ENCODE results near the gene TRIM33.
"Not testable (repeated sequence)": the region's sequence is repeated elsewhere in the genome, so short reads cannot be mapped to it uniquely, and the experiment has no call there.

The TRIM33 gene

GRCh38 chr1:114390361-114390760 is 120.6 kb downstream of the TRIM33 start:
- DNase-seq = no peak

GRCh38 chr1:114388432-114389003 is 122.5 kb downstream of the TRIM33 start:
- DNase-seq = no peak

GRCh38 chr1:114387585-114387984 is 123.4 kb downstream of the TRIM33 start:
- not testable (repeated sequence) for DNase-seq

DNA sequence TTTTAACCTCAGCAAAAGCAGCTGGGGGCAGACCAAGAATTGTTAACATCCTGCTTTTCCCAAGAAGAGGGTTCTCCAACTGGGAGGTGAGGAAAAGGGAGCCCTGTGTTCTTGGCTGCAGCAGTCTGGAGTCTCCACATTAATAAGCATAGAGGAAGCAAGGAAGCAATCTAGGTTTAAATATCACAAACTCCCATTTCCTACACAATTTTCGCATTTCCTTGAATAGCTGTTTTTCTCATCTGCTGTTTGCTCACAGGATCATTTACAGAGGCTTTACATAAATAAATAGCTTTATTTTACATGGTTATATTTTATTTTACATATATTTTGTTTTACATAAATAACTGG is 124.0 kb downstream of the TRIM33 start:
- DNase-seq = no peak

DNA sequence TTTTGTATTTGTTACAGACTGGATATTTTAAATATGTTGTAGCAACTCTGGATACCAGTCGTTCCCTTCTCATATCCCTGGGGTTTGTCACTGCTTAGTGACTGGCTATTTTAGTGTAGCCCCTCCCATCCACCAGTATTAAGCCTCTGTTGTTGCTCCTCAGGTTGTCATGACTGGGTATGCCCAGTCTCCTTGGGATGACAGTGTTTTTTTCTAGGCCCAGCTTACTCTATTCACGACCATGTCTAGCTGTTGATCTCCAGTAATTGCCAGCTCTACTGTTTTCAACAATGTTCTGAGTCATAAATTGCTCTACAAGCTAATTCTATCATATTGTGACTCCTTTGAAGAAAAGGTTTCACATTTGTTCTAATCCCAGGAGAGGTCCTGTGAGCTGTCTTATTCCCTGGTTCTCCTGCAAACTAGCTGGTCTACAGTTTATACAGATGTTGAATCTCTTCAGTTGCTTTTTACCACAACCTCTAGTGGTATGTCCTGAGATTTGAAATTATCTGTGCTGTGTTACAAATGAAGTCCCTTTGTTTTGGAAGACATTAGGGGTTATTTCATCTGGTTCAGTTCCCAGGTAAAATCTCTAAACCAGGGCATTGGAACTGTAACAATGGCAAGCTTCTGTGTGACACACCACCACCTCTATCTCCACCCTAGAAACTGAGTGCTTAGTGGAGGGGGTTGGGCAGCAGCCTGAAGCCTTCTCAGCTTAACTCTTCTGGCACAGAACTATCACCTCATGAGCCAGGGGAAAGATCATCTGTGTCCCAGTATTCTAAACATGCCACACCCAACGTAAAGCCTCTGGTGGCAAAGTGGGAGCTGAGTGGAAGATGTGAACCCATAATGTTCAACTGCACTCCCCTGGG is 124.6 kb downstream of the TRIM33 start:
- no peak for DNase-seq

- DNase-seq = no peak
Measured at GRCh38 chr1:114384922-114385321, 126.1 kb downstream of the TRIM33 start.

DNA sequence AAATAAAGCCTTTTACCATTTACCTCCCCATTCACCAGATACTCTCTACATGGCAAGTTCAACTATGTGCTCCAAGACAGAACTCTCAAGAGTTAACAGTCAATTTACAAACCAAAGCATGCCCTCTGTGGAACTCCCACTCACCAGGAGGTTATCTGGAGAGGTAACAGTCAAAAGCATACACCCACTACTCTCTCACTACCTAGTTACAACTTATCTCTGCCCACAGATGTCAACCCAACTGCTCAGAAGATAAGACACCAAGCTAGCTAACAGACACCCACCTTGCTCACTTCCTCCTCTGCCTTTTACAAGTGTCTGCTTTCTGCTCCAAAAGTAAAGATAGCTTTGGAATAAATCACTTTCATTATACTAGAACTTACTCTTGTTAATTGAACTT is 131.0 kb downstream of the TRIM33 start:
- no peak for DNase-seq

GRCh38 chr1:114379358-114379757 is 131.6 kb downstream of the TRIM33 start:
- no peak for DNase-seq

- no peak for DNase-seq
Measured at GRCh38 chr1:114377356-114377755, 133.6 kb downstream of the TRIM33 start.

DNA sequence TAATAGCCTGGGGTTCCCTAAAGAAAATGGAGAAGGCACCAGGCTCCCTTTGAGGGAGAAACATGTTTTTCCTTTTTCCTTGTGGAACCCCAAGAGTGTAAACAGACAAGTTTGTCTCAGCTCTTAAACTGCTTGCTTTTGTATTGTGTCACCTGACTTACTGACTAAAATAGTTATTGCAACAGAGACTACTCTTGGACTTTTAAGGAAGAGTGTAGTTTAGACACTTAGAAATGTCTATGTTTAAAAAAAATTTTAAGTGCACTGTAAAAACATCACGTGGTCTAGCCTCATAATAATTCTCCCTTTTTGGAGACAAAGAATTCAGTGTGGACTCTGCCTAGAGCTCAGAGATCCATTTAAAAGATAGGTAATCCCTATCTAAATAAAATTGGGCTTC is 141.1 kb downstream of the TRIM33 start:
- DNase-seq = no peak

- DNase-seq = not testable (repeated sequence)
Measured at GRCh38 chr1:114369266-114369919, 141.6 kb downstream of the TRIM33 start.

- DNase-seq = no peak
Measured at GRCh38 chr1:114368560-114369255, 142.3 kb downstream of the TRIM33 start.

DNA sequence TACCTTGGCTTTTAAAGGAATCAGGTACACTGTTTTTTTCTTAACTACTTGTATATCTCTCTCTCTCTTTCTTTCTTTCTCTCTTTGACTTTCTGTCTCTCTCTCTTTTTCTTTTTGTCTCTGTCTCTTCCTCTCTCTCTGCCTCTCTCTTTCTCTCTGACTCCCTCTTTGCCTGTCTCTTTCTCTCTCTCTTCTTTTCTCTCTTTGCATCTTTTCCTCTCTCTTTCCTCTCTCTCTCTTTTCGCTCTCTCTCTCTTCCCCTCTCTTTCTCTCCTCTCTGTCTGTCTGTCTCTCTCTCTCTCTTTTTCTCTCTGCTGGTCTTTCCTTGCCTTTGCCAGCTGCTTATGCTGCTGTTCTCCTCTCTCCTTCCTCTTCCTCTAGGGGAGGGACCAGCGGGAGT is 143.2 kb downstream of the TRIM33 start:
- DNase-seq = no peak

GRCh38 chr1:114363230-114363629 is 147.8 kb downstream of the TRIM33 start:
- DNase-seq = not testable (repeated sequence)

DNA sequence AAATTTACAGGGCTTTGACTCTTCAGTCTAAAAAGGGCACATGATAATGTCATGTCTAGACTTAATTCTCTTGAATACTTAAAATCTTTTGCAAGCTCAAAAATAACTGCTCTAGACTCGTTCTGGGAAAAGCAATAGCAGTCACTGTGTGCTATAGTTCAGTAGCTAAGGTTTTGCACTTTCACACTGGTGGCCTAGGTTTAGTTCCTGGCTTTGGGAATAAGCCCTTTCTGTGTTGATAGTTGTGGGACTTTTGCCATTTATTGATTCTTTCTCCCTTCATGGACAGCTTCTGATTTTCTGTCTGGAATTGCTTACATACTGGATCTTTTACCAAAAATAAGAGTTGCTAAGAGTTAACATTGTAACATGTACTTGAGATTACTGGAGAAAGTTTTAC is 151.2 kb downstream of the TRIM33 start:
- DNase-seq = no peak

DNA sequence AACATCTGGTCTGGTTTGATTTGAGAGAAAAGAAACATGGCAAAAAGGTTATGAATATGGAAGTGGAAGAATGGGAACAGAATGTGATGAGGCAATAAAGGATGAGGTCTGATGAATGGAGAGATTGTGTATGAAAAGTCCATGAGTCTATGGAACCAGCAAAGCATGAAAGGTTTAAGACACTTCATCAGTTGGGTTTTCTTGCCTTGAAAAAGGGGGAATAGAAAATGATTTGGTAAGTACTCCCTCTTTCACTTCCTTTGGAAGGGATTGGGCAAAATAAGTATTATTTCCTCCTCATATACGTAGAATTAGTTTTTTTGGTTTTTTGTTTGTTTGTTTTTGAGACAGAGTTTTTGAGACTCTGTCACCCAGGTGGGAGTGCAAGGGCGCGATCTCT is 155.8 kb downstream of the TRIM33 start:
- no peak for DNase-seq

GRCh38 chr1:114353262-114353661 is 157.7 kb downstream of the TRIM33 start:
- DNase-seq = no peak

GRCh38 chr1:114352797-114353196 is 158.2 kb downstream of the TRIM33 start:
- no peak for DNase-seq

GRCh38 chr1:114350731-114351445 is 160.1 kb downstream of the TRIM33 start:
- DNase-seq = no peak

GRCh38 chr1:114349891-114350605 is 161.0 kb downstream of the TRIM33 start:
- no peak for DNase-seq

- no peak for DNase-seq
Measured at GRCh38 chr1:114347431-114348209, 163.4 kb downstream of the TRIM33 start.

Measured in activated CD4-positive, CD25-positive, alpha-beta regulatory T cell treated with anti-CD3 and anti-CD28 coated beads, Interleukin-2, amount 50 U/mL, for 72 hours (primary cell).